Measurements from ENCODE around the gene CTIF. TPM values are rescaled to one million over a fixed set of nuclear protein-coding genes. Genes with fewer than 3 reads are reported as not detected.

Gene CTIF
- total RNA-seq, 1 donor from 2014 or later: 137 TPM

- H3K4me1 Mint-ChIP-seq (ENCODE audit: low read depth, unreplicated experiment): peaks cover 36% of the 10 kb centered on the region
- peaks cover 9% of the 10 kb centered on the region for H3K36me3 Mint-ChIP-seq (ENCODE audit: unreplicated experiment)
- no peak overlapping the region for H3K27ac Mint-ChIP-seq (ENCODE audit: unreplicated experiment)
- no peak overlapping the region for H3K4me3 Mint-ChIP-seq (ENCODE audit: unreplicated experiment)
- peaks cover 4% of the 10 kb centered on the region for H3K9me3 Mint-ChIP-seq (ENCODE audit: unreplicated experiment)
- DNase-seq: no peak
- peaks cover 7% of the 10 kb centered on the region for H3K27me3 Mint-ChIP-seq (ENCODE audit: unreplicated experiment)
- TF ChIP-seq CTCF (IDR thresholded peaks at IDR 0.05; ENCODE audit: partially characterized antibody, unreplicated experiment): no peak
These were observed 56.9 kb downstream of the CTIF start for GRCh38 chr18:48595703-48596218.

GRCh38 chr18:48597110-48597509, 58.3 kb downstream of the CTIF start:
- peaks cover 48% of the 10 kb centered on the region for H3K4me1 Mint-ChIP-seq (ENCODE audit: low read depth, unreplicated experiment)
- H3K36me3 Mint-ChIP-seq (ENCODE audit: unreplicated experiment): peaks cover 9% of the 10 kb centered on the region
- no peak overlapping the region for H3K27ac Mint-ChIP-seq (ENCODE audit: unreplicated experiment)
- TF ChIP-seq CTCF (IDR thresholded peaks at IDR 0.05; ENCODE audit: partially characterized antibody, unreplicated experiment): no peak
- peaks cover 2% of the 10 kb centered on the region for H3K9me3 Mint-ChIP-seq (ENCODE audit: unreplicated experiment)
- H3K4me3 Mint-ChIP-seq (ENCODE audit: unreplicated experiment): no peak overlapping the region
- H3K27me3 Mint-ChIP-seq (ENCODE audit: unreplicated experiment): peaks cover 7% of the 10 kb centered on the region
- no peak for DNase-seq

- Mint-ChIP-seq H3K27me3 (ENCODE audit: unreplicated experiment) (peaks cover 5% of the 10 kb centered on the region), H3K36me3 (ENCODE audit: unreplicated experiment) (peaks cover 9% of the 10 kb centered on the region), H3K4me1 (ENCODE audit: low read depth, unreplicated experiment) (peaks cover 45% of the 10 kb centered on the region), H3K27ac (ENCODE audit: unreplicated experiment) (no peak overlapping the region), H3K4me3 (ENCODE audit: unreplicated experiment) (no peak overlapping the region), H3K9me3 (ENCODE audit: unreplicated experiment) (peaks cover 2% of the 10 kb centered on the region)
- no peak for TF ChIP-seq CTCF (IDR thresholded peaks at IDR 0.05; ENCODE audit: partially characterized antibody, unreplicated experiment)
- DNase-seq: no peak
These were observed 58.8 kb downstream of the CTIF start for GRCh38 chr18:48597671-48598070.

- Mint-ChIP-seq H3K4me1 (ENCODE audit: low read depth, unreplicated experiment) (peaks cover 38% of the 10 kb centered on the region), H3K27me3 (ENCODE audit: unreplicated experiment) (peaks cover 9% of the 10 kb centered on the region), H3K4me3 (ENCODE audit: unreplicated experiment) (no peak overlapping the region), H3K36me3 (ENCODE audit: unreplicated experiment) (peaks cover 9% of the 10 kb centered on the region), H3K9me3 (ENCODE audit: unreplicated experiment) (peaks cover 4% of the 10 kb centered on the region), H3K27ac (ENCODE audit: unreplicated experiment) (no peak overlapping the region)
- TF ChIP-seq CTCF (IDR thresholded peaks at IDR 0.05; ENCODE audit: partially characterized antibody, unreplicated experiment): no peak
- no peak for DNase-seq
These were observed 60.6 kb downstream of the CTIF start for GRCh38 chr18:48599391-48599790.

- peaks cover 9% of the 10 kb centered on the region for H3K27me3 Mint-ChIP-seq (ENCODE audit: unreplicated experiment)
These were observed 61.2 kb downstream of the CTIF start for GRCh38 chr18:48600046-48600445.

More at GRCh38 chr18:48600046-48600445, 61.2 kb downstream of the CTIF start:
- H3K36me3 Mint-ChIP-seq (ENCODE audit: unreplicated experiment): peaks cover 9% of the 10 kb centered on the region
- peaks cover 38% of the 10 kb centered on the region for H3K4me1 Mint-ChIP-seq (ENCODE audit: low read depth, unreplicated experiment)
- no peak overlapping the region for H3K4me3 Mint-ChIP-seq (ENCODE audit: unreplicated experiment)
- DNase-seq: no peak
- H3K27ac Mint-ChIP-seq (ENCODE audit: unreplicated experiment): no peak overlapping the region
- peaks cover 6% of the 10 kb centered on the region for H3K9me3 Mint-ChIP-seq (ENCODE audit: unreplicated experiment)
- TF ChIP-seq CTCF (IDR thresholded peaks at IDR 0.05; ENCODE audit: partially characterized antibody, unreplicated experiment): no peak
